Measurements from ENCODE around the gene AMY1C. TPM values are rescaled to one million over a fixed set of nuclear protein-coding genes. Genes with fewer than 3 reads are reported as not detected.
"Not testable (repeated sequence)": the region's sequence is repeated elsewhere in the genome, so short reads cannot be mapped to it uniquely, and the experiment has no call there.

AMY1C gene
- total RNA-seq = not detected

GRCh38 chr1:103749598-103749997 is at the start of gene AMY1C:
TSS of gene AMY1C (plus strand) at chr1:103749898. CDS start at chr1:103750470, 572 bp downstream.
- CTCF ChIA-PET; H3K27me3 Mint-ChIP-seq; H3K9me3 Mint-ChIP-seq; POLR2A ChIA-PET; H3K36me3 Mint-ChIP-seq (ENCODE audit: low read depth); DNase-seq; H3K4me1 Mint-ChIP-seq; H3K27ac Mint-ChIP-seq; H3K4me3 Mint-ChIP-seq: not testable (repeated sequence)

GRCh38 chr1:103700669-103701068 is 49.0 kb upstream of the AMY1C start:
- H3K27me3 Mint-ChIP-seq; CTCF ChIA-PET; POLR2A ChIA-PET; H3K36me3 Mint-ChIP-seq (ENCODE audit: low read depth); H3K4me1 Mint-ChIP-seq; H3K27ac Mint-ChIP-seq; DNase-seq; H3K4me3 Mint-ChIP-seq; H3K9me3 Mint-ChIP-seq: not testable (repeated sequence)

- POLR2A ChIA-PET; H3K27ac Mint-ChIP-seq; H3K4me3 Mint-ChIP-seq; H3K36me3 Mint-ChIP-seq (ENCODE audit: low read depth); H3K9me3 Mint-ChIP-seq; DNase-seq; CTCF ChIA-PET; H3K4me1 Mint-ChIP-seq; H3K27me3 Mint-ChIP-seq: not testable (repeated sequence)
Measured at GRCh38 chr1:103701256-103701655, 48.4 kb upstream of the AMY1C start.

- POLR2A ChIA-PET; H3K9me3 Mint-ChIP-seq; H3K4me1 Mint-ChIP-seq; CTCF ChIA-PET; H3K36me3 Mint-ChIP-seq (ENCODE audit: low read depth); H3K4me3 Mint-ChIP-seq; H3K27me3 Mint-ChIP-seq; H3K27ac Mint-ChIP-seq; DNase-seq: not testable (repeated sequence)
Measured at GRCh38 chr1:103707670-103708069, 42.0 kb upstream of the AMY1C start.

GRCh38 chr1:103710381-103710780 is 39.3 kb upstream of the AMY1C start:
- POLR2A ChIA-PET, H3K4me1 Mint-ChIP-seq: not testable (repeated sequence)

DNA sequence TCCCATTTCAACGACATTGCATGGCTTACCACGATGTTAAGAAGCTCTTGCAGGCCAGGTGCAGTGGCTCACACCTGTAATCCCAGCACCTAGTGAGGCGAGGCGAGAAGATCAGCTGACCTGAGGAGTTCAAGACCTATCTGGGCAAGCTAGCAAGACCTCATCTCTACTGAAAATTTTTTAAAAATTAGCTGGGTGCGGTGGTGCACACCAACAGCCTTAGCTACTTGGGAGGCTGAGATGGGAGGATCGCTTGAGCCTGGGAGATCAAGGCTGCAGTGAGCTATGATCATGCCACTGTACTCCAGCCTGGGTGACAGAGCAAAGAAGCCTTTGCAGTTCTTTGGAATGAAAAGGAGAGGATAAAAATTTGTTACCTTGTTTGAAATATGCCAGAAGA is 32.3 kb upstream of the AMY1C start:
- H3K27ac Mint-ChIP-seq; CTCF ChIA-PET; H3K27me3 Mint-ChIP-seq; H3K4me3 Mint-ChIP-seq; DNase-seq; H3K36me3 Mint-ChIP-seq (ENCODE audit: low read depth); H3K4me1 Mint-ChIP-seq; POLR2A ChIA-PET; H3K9me3 Mint-ChIP-seq: not testable (repeated sequence)

More at GRCh38 chr1:103710381-103710780, 39.3 kb upstream of the AMY1C start:
- CTCF ChIA-PET; DNase-seq; H3K27ac Mint-ChIP-seq; H3K4me3 Mint-ChIP-seq; H3K27me3 Mint-ChIP-seq; H3K9me3 Mint-ChIP-seq; H3K36me3 Mint-ChIP-seq (ENCODE audit: low read depth): not testable (repeated sequence)

DNA sequence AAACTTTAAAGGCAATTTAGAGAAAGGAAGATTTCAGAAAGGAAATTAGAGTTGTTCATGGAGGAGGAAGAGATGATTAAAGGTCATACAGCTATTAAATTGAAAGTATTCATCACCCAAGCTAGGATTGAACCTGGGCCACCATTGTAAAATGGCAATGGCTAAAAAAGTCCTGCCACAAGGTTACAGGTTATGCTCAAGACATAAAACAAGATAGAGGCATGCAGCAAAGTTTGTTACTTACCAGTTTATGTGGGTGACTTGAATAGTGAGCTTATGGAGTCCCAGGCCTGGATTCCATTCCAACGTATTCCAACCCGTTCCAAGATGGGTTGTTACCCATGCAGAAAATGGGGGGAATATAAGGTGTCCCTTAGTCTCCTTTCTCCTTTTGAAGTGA is 28.2 kb upstream of the AMY1C start:
- DNase-seq; H3K27ac Mint-ChIP-seq; H3K4me1 Mint-ChIP-seq; H3K27me3 Mint-ChIP-seq; H3K4me3 Mint-ChIP-seq; H3K36me3 Mint-ChIP-seq (ENCODE audit: low read depth); POLR2A ChIA-PET; H3K9me3 Mint-ChIP-seq; CTCF ChIA-PET: not testable (repeated sequence)

- H3K27me3 Mint-ChIP-seq; POLR2A ChIA-PET; H3K36me3 Mint-ChIP-seq (ENCODE audit: low read depth); H3K9me3 Mint-ChIP-seq; DNase-seq; CTCF ChIA-PET; H3K4me1 Mint-ChIP-seq; H3K27ac Mint-ChIP-seq; H3K4me3 Mint-ChIP-seq: not testable (repeated sequence)
Measured at GRCh38 chr1:103735334-103735733, 14.4 kb upstream of the AMY1C start.

GRCh38 chr1:103738031-103738430 is 11.7 kb upstream of the AMY1C start:
- H3K9me3 Mint-ChIP-seq; H3K4me1 Mint-ChIP-seq; H3K27ac Mint-ChIP-seq; CTCF ChIA-PET; H3K27me3 Mint-ChIP-seq; DNase-seq; H3K36me3 Mint-ChIP-seq (ENCODE audit: low read depth); H3K4me3 Mint-ChIP-seq; POLR2A ChIA-PET: not testable (repeated sequence)

DNA sequence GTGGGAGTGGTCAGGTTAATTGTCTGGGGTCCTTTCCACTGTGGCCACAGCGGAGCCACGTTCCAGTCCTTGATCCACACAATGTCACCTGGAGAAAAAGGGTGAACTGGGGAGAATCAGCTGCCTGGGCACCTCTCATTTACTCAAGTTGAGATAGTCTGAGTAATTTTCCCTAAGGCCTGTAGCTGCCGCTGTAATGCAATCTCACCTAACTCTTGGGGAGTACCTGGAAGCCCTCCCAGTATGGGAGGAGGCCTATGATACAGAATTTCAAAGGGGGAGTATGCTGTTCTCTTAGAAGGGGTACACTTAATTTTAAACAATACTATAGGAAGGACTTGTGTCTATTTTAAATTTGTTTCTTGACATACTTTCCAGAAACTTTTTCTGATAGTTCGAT is 5.2 kb upstream of the AMY1C start:
- CTCF ChIA-PET; H3K36me3 Mint-ChIP-seq (ENCODE audit: low read depth): not testable (repeated sequence)

DNA sequence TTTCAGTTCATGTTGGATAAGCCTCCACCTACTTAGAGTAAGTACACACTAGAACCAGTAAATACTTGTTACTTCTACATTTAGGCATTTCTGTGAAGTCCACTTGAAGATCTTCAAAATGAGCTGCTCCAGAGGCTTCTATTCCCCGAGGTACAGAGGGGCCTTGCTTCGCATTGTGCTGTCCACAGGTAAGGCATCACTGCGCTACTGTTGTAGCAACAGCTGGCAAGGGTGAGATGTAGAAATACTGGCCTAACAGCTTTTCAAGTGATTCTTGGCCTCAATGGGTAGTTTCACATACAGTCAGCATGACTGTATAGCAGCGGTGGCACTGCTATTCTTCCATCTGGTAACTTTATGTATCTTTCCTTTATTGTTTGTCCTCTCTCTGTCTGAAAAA is 4.7 kb upstream of the AMY1C start:
- H3K9me3 Mint-ChIP-seq; H3K27ac Mint-ChIP-seq; POLR2A ChIA-PET; DNase-seq; H3K4me3 Mint-ChIP-seq; H3K4me1 Mint-ChIP-seq; CTCF ChIA-PET; H3K36me3 Mint-ChIP-seq (ENCODE audit: low read depth); H3K27me3 Mint-ChIP-seq: not testable (repeated sequence)

More for the DNA sequence above, 5.2 kb upstream of the AMY1C start:
- DNase-seq, H3K4me1 Mint-ChIP-seq, H3K27ac Mint-ChIP-seq, POLR2A ChIA-PET, H3K9me3 Mint-ChIP-seq, H3K27me3 Mint-ChIP-seq, H3K4me3 Mint-ChIP-seq: not testable (repeated sequence)

DNA sequence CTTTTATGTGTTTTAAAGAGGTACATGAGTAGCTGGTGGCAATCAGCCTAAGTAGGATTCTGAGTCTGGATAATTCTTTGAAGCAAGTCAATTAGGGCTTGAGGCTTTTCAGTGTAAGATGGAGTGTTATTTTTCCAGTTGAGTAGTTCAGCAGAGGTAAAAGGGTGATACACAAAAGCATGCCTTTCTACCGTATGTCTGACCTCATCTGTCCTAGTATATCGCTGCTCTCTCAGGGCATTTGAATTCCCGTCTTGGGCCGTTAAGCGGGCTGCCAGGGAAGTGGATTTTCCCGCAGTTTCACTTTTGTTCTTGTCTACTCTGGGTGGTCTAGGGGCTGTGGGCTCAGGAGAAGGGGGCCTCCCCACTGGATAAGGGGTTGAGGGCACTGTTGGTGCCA is 1.4 kb upstream of the AMY1C start:
- H3K4me1 Mint-ChIP-seq; H3K36me3 Mint-ChIP-seq (ENCODE audit: low read depth); POLR2A ChIA-PET; H3K27me3 Mint-ChIP-seq; H3K4me3 Mint-ChIP-seq; H3K27ac Mint-ChIP-seq; DNase-seq; CTCF ChIA-PET; H3K9me3 Mint-ChIP-seq: not testable (repeated sequence)

- CTCF ChIA-PET = no interaction called here
- Mint-ChIP-seq H3K4me3 (no peak overlapping the region), H3K4me1 (no peaks in the 10 kb centered on the region), H3K27ac (no peak overlapping the region), H3K9me3 (peaks cover 3% of the 10 kb centered on the region), H3K27me3 (no peaks in the 10 kb centered on the region), H3K36me3 (ENCODE audit: low read depth) (no peaks in the 10 kb centered on the region)
- POLR2A ChIA-PET = no interaction called here
- DNase-seq = no peak
Measured at GRCh38 chr1:103761896-103762295, 12.2 kb downstream of the AMY1C start.

DNA sequence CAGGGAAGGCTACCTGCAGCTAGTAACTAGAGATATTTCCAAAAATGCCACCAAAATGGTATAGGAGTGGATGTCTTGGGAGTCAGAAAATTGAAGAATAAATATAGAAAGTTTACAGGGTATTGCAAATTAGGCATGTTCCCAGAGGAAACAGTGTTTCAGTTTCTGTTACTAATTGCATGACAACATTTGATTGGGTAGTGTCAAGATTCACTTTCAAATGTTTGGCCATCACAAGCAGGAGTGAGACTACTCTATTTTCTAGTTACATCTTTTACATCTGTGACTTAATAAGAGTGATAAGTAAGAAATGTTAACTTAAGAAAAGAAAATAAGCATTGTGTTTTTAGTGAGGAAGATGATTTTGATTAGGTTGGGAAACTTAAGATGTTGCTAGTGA is 30.2 kb downstream of the AMY1C start:
- Mint-ChIP-seq H3K27me3 (no peaks in the 10 kb centered on the region), H3K36me3 (ENCODE audit: low read depth) (no peaks in the 10 kb centered on the region), H3K27ac (no peak overlapping the region), H3K4me1 (no peaks in the 10 kb centered on the region), H3K4me3 (no peak overlapping the region), H3K9me3 (no peaks in the 10 kb centered on the region)
- CTCF ChIA-PET = no interaction called here
- DNase-seq = no peak
- POLR2A ChIA-PET = no interaction called here

- Mint-ChIP-seq H3K27ac (no peak overlapping the region), H3K9me3 (no peaks in the 10 kb centered on the region), H3K4me1 (no peaks in the 10 kb centered on the region), H3K36me3 (ENCODE audit: low read depth) (no peaks in the 10 kb centered on the region), H3K4me3 (no peak overlapping the region), H3K27me3 (no peaks in the 10 kb centered on the region)
- POLR2A ChIA-PET = no interaction called here
- CTCF ChIA-PET = no interaction called here
- no peak for DNase-seq
Measured at GRCh38 chr1:103783944-103784377, 34.3 kb downstream of the AMY1C start.
